RKO (cell line): Measurements from ENCODE around the gene DDX41.
A peak's percentile ranks its signal among the peaks of the same experiment; 100 is the strongest.
"Not testable (repeated sequence)": the region's sequence is repeated elsewhere in the genome, so short reads cannot be mapped to it uniquely, and the experiment has no call there.

ENCODE experiments used
- DNase-seq: peaks from one replicate; pipeline ENCODE4 v3.0.0-alpha.2; 2016; ENCODE audit warnings: low spot score

DDX41 gene

DNA sequence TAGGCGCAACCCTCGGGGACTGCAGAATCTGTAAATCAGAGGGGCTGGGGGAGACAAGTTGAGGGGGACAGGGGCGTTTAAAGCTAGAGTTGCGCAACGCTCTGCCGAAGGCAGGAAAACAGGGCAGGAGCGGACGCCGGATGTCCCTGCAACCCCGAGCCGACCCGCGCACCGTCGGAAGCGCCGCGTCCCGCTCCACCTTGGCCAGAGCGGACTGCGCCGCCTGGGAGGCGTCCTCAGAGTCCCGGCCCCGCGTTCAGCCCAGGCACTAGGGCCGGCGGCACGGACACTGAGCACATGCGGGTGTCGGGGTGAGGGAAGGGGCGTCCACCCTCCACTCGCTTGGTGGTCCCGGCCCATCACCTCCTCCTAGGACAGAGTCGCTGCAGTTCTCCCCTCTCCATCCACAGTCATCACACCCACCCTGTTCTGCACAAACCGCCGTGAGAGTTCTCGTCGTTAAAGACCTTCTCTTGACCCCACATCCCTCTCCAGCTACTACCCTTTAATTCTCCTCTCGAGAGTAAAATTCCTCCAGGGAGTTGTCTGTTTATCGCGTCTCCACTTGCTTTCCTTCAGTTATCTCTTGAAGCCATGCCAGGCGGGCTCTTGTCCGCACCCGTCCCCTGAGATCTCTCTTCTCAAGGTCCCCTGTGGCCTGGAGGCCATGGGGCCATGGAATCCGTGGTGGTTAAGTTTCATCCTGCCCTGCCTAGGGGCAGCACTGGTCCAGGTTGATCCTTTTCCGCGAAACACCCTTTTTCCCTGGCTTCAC lies 18.6 kb downstream of the DDX41 start:
- DNase-seq = no peak

DNA sequence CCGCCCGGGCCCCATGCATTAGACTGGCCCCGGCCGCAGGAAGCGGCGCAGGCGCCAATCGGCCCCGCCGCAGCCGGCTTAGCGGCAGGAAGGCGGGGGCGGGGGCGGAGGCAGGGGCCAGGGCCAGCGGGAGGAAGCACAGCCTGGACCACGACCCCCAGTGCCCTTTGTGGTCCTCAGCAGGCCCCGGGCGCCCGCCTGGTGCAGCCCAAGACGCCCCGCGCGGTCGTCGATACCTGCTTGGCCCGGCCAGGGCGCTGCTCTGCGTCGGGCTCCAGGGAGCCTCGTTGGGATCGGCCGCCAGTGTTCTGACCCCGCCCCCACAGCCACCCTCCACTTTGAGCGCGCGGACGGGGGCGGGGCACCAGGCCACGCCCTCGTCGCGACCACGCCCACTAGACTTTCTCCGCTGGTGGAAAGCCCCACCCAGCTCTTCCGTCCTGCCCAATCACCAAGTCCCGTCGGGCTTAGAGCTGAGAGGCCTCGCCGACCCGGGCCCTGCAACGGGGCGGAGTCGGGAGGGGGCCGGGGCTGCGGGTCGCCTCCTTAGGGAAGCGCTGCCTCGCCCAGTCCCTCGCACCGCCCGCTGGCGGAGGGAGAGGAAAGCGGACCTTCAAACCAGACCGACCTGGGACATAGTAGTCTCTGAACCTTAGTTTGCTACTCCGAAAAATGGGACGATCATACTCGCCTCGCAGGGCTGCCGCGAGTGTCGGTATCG lies 19.3 kb downstream of the DDX41 start, which contains the start of gene PDLIM7:
Gene PDLIM7, minus strand, starts transcription at position 313 of the 721 bp plus-strand sequence. CDS start 1,092 bp downstream, outside the sequence.
- DNase-seq = peak; percentile 92

DNA sequence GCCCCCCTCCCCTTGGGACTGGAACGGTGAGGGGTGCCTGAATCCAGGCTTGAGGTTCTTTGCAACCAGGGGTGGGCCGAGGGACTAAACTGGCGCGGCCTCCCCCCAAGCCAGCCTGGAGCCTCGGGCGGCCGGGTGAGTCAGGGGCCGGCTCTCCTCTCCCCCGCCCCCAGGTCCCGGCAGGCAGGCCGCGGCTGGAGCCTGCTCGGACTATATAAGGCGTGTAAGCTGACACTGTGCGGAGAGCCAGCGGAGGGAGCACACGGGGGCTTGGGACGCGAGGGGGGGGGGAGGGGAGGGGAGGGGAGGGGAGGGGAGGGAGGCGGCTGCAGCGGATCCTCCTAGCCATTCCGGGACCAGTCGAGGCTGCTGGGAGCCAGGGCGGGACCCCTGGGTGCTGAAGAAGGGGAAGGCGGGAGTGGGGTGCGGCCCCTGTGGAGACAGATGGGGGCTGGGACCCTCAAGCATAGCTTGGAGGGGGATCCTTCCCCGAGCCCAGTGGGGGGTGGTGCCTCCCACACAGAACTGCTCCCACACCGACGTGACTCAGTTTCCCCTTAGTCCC lies 20.0 kb downstream of the DDX41 start:
- DNase-seq = peak; percentile 96

DNA sequence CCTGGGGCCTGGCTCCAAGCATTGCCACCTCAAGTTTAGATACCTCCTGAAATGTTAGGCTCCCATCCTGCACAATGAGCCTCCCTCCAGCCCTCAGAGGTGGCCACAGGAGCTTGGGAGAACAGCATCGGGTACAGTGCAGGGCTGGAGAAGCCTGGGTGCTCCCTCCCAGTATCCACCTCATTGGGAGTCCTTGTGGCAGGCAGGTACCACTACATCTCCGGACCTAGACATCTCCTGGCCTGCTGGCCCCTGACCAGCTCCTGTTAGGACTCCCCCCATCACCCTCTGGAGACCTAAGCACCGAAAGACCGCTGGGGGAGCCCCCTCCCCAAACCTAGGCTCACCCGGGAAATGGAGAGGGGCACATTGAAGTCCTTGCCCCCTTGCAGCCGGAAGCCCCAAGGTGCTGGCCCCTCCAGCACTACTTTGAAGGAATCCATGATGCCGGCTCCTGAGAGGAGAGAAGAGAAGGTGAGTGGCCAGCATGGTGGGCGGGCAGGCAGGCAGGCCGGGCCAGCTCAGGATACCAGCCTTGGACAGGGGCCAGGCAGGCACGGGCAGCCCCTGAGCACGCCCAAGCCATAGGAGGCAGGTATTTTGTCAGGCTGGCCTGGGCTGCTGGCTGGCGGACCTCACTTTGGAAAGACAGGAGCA lies 20.6 kb downstream of the DDX41 start:
- peak; percentile 87 for DNase-seq

DNA sequence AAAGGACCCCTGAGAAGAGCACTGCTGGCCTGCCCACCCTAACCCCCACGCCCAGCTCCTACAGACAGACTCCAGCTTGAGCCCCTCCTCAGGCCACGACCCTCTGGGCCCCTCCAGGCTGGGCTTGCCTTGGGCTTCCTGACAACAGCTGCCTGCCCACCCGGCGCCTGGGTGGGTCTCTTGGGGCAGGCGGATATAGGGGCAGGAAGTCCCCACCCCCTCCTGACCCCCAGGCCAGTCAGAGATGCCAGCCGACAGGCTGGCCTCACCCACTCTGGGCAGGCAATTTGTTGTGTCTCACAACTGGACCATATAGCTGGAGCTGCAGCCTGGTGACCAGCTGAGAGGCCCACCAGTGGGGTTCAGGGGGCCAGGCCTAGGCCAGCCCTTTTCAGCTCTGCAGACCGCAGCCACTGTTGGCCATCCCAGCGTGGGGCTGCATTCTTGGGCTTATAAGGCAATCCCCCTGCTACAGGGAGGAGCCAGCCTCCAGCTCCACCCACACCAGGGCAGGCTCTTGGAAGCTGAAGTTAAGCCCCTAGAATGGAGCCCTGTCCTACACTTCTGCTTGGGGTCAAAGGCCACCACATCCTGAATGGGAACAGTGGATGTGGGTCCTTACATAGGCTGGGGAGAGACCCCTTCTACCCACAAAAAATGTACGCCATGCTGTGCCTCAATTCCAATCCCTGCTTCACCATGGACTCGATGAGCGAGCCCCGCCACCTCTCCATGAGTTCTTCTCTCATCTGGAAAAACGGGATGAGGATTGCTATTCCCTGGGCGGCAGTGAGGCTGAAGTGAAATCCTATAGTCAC lies 21.3 kb downstream of the DDX41 start:
- peak; percentile 82 for DNase-seq

DNA sequence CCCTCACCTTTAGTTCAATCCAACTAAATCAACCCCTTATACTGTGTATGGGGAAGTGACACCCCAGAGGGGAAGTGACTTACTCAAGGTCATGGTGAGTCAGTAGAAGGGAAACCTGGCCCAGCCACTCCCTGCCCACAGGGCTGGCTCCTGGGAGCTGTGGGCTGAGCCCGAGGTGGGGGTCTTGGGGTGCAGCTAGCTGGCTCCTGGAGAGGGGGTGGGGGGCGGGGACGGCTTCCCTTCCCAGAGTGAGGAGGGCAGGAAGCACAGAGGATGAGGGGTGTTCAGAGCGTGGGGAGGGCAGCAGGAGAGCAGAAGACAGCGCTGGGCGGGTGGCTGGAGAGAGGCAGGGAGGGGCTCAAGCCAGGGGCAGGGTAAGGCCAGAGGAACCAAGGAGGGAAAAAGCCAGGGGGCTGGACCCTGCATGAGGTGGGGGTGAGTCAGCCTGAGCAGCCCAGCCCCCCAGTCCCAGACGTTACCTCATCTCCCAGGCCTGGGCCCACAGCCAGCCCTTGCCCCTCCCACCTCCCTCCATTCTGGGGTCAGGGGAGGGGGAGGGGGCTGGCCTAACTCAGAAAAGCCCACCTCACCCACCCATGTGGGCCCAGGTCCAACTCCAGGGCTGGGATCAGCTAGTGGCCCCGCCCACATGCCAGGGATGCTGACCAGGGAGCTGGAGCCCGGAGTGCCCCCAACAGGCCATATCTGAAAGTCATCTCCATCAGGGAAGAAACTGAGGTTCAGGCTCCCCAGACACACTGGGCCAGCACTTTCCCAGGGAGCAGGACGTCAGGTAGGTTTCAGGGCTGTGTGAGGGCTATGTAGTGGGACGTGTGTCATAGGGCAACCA lies 22.2 kb downstream of the DDX41 start:
- peak; percentile 92 for DNase-seq

DNA sequence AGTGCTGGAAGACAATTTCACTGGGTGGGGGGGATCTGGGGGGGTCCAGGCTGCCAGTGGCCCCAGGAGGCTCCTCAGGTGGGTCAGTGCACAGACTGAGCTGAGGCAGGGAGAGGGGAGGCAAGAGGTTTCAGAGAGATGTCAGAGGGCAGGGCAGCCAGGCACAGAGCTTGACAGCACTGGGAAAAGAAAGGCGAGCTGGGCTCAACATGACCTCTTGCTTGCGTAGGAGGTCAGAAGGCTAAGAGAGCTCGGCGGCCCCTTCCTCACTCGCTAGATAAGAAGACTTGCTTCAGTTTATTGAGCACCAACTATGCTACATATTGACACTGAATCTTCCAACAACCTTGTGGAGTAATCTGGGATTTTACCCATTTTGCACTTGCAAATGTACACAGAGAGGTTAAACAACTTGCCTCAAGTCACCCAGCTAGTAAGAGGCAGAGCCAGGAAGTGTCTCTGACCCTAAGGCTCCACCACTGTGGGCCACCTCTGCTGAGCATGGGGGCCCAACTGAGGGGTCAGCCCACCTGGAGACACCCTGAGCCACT lies 22.9 kb downstream of the DDX41 start:
- no peak for DNase-seq

DNA sequence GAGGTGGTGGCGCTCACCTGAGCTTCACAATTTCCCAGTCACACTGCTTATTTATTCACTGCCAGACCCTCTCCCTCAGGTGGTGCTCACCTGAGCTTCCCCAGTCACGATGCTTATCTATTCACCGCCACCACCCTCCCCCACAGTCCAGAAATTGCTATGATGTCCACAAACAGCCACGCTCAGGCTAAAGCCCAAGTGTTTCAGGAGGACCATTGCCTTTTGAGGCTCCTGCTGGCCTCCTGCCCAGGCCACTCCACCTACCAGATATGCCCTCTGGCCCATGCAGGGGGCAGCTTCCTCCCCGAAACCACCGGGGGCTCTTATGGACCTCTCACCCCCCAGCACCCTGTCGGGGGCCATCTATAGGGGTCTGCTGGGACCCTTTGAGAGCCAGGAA lies 23.9 kb downstream of the DDX41 start:
- no peak for DNase-seq

DNA sequence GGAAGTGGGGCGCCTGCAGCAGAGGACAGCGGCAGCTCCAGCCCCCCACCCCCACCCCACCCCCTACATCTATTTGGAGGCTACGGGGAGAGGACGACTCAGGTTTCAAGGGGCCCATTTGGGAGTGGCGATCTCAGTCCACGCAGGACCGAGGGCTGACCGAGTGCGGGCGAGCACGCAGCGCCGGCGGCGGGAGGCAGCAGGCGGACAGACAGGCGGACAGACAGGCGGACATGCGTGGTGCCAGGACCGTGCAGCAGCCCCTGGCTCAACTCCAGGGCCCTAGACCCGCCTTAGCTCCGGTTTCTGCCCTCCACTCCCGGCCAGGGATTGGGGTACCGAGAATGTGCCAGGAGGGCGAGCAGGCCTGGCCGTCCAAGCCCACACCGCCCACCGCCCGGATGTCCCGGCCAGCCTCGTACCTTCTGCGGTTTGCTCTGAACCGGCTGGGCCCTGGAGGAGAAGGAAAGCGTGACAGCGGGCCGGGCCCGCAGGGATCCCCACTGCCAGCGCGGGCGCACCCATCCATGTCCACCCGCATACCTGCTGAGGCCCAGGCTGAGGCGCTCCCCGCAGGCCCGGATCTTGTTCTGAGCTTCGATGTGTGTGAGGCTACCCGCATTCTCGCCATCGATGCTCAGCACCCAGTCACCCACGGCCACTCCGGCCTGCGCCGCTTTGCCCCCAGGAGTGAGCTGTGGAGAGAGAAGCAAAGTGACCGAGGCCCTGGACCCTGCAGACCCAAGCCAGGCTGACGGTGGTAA lies 24.6 kb downstream of the DDX41 start:
- no peak for DNase-seq

DNA sequence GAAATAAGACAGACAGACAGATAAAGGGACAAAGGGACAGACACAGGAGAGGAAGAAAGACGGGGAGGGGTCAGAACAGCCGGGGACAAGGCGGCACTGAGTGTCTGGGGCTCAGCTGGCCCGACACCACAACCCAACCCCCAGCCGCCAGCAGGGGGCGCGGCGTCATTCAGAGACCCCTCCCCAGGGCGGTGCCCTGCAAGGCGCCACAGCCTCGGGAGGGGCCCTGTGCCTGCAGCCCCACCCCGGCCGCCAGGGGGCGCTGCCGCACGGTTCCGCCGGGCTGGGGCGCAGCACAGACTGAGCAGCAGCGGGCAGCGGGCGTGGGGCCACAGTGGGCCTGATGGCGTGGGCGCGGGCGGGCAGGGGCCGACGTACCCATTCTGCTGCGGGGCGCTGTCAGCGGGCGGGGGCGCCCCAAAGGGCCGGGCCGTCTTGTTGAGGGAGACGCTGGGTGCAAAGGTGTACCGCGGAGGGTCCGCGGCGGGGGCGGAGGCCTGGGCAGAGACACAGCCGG lies 25.3 kb downstream of the DDX41 start:
- DNase-seq = peak; percentile 37

DNA sequence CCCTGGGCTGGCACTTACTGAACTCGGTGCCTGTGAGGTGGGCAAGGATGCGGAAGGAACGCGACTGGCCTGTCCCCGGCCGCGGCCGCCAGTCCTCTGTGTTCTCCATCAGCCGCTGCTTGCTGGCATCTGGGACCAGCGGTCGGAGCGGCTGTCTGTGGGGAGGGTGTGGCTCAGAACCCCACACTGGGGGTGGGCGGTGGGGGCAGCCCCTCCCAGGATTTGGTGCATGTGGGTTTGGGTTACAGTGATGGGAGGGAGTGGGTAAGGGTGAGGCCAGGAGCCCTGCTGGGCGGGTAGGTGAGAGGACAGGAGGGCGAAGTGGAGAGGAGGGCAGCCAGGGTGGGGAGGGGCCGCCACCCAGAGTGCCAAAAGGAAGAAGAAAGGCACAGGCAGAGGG lies 25.8 kb downstream of the DDX41 start:
- DNase-seq = no peak

DNA sequence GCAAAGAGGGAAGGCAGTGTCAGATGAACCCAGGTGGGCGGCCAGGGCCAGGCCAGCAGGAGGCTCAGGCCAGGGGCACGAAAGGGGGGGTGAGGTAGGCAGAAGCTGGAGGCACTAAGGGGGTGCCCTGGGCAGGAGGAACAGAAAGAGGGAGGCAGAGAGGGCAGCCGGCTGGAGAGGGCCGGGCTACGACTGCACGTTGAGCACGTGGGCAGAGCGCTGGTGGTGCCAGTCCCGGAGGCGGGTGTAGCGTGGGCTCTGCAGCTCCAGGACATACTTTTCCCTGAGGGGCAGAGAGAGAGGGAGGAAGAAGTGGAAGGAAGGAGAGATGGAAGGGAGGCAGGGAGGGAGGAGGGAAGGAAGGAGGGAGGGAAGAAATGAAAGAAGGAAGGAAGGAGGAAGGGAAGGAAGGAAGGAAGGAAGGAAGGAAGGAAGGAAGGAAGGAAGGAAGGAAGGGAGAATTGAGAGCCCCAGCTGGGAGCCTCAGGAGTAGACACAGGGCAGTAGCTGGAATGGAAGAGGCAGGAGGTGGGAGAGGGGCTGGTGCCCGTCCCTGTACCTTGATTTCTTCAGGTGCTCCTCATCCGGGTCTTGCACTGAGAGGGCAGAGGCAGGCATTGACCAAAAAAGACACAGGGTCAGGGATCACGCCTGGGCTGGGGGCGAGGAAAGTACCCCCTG lies 26.3 kb downstream of the DDX41 start:
- DNase-seq = no peak

DNA sequence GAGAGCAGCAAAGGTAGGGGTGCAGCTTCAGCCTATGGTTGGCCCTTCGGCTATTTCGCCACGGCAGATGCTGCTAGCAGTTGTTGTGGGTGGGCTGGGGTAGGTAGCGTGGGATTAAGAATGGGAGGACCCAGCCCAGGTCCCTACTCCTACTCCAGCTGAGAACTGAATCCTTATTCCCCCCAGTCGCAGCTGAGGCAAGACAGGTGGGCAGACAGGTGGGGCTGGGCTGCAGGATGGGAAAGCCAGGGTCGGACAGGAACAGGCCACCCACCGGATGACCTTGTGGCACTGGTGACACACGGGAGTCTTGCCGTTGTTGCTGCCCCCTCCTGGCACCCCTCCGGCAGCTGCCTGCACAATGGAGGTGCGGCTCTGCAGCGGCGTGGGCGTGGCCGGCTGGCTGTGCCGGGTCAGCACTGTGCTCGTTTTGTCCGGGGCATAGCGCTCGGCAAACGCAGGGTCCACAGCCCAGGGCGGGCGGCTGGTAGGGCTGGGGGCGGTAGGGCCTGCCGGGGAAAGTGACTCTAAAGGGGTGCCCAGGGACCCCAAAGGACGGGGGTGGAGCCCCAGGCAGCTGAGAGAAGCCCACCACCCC lies 27.5 kb downstream of the DDX41 start:
- DNase-seq = no peak

DNA sequence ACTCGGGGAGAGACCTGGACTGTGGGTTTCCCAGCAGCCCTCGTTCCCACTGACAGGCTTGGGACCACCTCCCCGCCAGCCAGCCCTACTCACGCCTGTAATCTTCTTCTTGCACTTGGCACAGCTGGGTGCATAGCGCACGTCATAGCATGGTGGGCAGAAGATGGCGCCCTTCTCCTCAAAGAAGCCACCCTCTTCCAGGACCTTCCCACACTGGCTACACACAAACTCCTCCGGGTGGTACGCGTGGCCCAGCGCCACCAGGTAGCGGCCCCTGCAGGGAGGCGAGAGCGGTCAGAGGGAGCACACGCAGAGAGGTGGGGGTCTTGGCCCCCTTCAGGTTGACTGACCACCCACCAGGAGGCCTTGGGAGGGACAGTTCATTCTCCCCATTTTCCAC lies 28.8 kb downstream of the DDX41 start:
- no peak for DNase-seq

DNA sequence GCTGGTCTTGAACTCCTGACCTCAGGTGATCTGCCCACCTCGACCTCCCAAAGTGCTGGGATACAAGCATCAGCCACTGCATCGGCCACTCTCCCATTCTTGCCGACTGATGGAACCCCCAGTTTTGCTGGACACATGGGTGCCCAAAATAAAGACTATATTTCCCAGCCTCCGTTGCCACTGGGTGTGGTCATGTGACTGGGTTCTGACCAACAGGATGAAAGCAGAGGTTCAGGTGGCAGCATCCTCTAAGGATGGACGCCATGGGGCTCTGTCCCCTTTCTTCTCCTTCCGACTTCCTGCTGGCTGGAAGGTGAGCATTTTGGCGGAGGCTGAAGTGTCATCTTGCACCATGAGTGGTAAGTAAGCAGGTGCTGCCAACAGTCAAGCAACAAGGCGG lies 29.6 kb downstream of the DDX41 start:
- DNase-seq = no peak

DNA sequence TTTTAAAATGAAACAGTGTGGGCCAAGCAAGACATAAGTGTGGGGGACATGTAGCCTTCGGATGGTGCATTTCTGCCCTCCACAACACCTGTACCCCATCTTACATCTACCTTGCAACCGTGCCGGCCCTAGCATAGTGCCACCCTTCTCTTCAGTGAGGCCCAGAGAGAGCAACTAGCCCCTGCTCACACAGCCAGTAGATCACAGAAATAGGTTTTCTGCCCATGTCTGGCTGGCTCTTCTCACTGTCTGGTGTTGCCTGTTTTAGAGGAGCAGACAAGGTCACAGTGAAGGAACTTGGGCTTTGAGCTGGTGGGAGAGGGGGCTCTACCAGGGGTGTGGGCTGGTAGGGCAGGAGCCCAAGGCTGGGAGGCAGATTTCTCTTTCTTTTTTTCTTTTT lies 30.5 kb downstream of the DDX41 start:
- DNase-seq = no peak

DNA sequence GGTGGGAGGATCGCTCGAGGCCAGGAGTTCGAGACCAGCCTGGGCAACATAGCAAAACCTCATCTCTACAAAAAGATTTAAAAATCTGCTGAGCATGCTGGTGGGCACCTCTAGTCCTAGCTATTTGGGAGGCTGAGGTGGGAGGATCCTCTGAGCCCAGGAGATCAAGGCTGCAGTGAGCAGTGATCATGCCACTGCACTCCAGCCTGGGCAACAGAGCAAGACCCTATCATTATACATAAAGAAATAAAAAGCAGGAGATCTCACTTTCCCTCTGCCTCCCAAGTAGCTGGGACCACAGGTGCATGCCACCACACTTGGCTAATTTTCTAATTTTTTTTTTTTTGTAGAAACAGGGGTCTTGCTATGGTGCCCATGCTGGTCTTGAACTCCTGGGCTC lies 31.0 kb downstream of the DDX41 start:
- not testable (repeated sequence) for DNase-seq

DNA sequence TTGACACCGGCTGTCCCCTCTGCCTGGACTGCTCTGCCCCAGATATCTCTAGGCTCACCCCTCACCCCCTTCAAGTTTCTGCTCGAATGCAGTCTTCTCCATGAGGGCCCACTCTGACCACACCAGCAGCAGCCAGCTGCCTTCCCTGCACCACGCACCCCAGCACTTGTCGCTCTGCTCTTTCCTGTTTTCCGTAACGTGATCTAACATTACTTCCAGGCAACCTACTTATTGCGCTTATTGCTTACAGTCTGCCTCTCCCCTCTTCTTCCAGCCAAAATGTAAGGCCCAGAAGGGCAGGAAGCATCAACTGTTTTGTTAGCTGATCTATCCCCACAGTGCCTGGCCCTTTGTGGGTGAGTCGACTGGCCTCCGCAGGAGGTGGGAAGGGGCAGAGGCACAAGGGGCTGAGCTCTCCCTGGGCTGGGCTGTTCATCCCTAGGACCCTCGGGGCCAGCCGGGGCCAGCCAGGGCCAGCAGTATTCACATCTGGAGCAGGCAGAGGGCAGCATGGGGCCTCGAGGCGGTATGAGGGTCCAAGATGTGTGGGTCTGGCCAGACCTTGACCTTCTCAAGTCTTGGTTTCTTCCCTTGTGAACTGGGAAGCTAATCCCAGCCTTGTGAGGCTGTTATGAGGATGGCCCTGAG lies 31.7 kb downstream of the DDX41 start:
- no peak for DNase-seq
